ENCODE results near the gene MGAT5.

Gene MGAT5

GRCh38 chr2:134257509-134257908, 3.6 kb downstream of the MGAT5 start:
- no peak for DNase-seq

GRCh38 chr2:134257965-134258683, 4.3 kb downstream of the MGAT5 start:
- DNase-seq = no peak

GRCh38 chr2:134258684-134259388, 5.0 kb downstream of the MGAT5 start:
- DNase-seq = no peak

GRCh38 chr2:134259571-134259970, 5.7 kb downstream of the MGAT5 start:
- DNase-seq = no peak

GRCh38 chr2:134259994-134260393, 6.1 kb downstream of the MGAT5 start:
- DNase-seq = no peak

GRCh38 chr2:134260713-134261112, 6.8 kb downstream of the MGAT5 start:
- DNase-seq = no peak

- no peak for DNase-seq
Observed at GRCh38 chr2:134261398-134262131, 7.7 kb downstream of the MGAT5 start.

GRCh38 chr2:134262684-134263083, 8.8 kb downstream of the MGAT5 start:
- DNase-seq = no peak

GRCh38 chr2:134268265-134268664, 14.4 kb downstream of the MGAT5 start:
- no peak for DNase-seq

- no peak for DNase-seq
Observed at GRCh38 chr2:134269230-134269629, 15.4 kb downstream of the MGAT5 start.

GRCh38 chr2:134269972-134270735, 16.3 kb downstream of the MGAT5 start:
- no peak for DNase-seq

GRCh38 chr2:134271758-134272157, 17.9 kb downstream of the MGAT5 start:
- DNase-seq = no peak

GRCh38 chr2:134272806-134273205, 18.9 kb downstream of the MGAT5 start:
- no peak for DNase-seq

- DNase-seq = no peak
Observed at GRCh38 chr2:134273256-134273983, 19.5 kb downstream of the MGAT5 start.

- no peak for DNase-seq
Observed at GRCh38 chr2:134274121-134274520, 20.2 kb downstream of the MGAT5 start.

GRCh38 chr2:134275058-134275862, 21.4 kb downstream of the MGAT5 start:
- DNase-seq = no peak

GRCh38 chr2:134276381-134277172, 22.7 kb downstream of the MGAT5 start:
- DNase-seq = no peak

- no peak for DNase-seq
Observed at GRCh38 chr2:134277223-134277622, 23.4 kb downstream of the MGAT5 start.

- DNase-seq = no peak
Observed at GRCh38 chr2:134278553-134278952, 24.7 kb downstream of the MGAT5 start.

- DNase-seq = no peak
Observed at GRCh38 chr2:134279417-134279816, 25.5 kb downstream of the MGAT5 start.

- DNase-seq = no peak
Observed at GRCh38 chr2:134280231-134280630, 26.4 kb downstream of the MGAT5 start.
